Medulla oblongata (tissue), 1 donor: Measurements from ENCODE around the gene EMP2.
"Not testable (repeated sequence)": the region's sequence is repeated elsewhere in the genome, so short reads cannot be mapped to it uniquely, and the experiment has no call there.

Experiments
- DNase-seq: peaks from one replicate; pipeline ENCODE4 v3.0.0-alpha.2; 2015; ENCODE audit errors: extremely low spot score

The EMP2 gene

DNA sequence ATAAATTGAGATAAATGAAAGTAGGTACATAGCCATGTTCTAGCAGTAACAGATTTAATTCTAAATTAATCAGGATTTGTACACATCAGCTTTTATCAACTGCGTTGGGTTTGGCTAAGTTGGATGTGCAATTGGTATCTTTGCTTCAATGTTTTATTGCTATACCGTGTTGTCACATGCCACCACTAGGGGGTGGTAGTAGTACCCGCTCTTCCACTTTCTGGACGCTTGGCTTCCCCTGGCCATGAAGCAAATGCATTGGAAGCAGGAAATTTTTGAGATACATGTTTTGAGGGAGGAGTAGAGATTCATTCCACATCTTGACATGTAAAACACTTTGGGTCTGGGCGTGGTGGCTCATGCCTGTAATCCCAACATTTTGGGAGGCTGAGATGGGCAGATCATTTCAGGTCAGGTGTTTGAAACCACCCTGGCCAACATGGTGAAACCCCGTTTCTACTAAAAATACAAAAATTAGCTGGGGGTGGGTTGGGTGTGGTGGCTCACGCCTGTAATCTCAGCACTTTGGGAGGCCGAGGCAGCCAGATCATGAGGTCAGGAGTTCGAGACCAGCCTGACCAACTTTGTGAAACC, 58.6 kb downstream of the EMP2 start:
- peak; percentile 77 for DNase-seq

DNA sequence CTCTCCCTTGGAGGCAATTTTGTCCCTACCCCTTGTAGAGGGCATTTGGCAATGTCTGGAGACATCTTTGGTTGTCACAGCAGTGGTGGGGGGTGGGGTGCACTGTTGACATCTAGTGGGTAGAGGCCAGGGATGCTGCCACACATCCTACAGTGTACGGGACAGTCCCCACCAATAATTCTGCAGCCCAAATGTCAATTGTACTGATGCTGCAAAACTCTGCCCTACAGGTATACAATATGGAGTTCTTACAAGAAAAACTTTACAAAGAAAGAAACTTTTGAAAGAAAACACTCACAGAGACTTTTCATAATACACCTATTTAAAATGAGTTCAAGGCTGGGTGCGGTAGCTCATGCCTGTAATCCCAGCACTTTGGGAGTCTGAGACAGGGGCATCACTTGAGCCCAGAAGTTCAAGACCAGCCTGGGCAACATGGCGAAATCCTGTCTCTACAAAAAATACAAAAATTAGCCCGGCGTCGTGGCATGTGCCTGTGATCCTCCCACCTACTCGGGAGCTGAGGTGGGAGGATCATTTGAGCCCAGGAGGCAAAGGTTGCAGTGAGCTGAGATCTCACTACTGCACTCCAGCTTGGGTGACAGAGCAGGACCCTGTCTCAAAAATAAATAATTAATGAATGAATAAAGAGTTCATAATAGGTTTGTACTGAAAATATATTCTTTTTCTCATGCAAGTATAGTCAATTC, 59.4 kb downstream of the EMP2 start:
- DNase-seq: no peak

DNA sequence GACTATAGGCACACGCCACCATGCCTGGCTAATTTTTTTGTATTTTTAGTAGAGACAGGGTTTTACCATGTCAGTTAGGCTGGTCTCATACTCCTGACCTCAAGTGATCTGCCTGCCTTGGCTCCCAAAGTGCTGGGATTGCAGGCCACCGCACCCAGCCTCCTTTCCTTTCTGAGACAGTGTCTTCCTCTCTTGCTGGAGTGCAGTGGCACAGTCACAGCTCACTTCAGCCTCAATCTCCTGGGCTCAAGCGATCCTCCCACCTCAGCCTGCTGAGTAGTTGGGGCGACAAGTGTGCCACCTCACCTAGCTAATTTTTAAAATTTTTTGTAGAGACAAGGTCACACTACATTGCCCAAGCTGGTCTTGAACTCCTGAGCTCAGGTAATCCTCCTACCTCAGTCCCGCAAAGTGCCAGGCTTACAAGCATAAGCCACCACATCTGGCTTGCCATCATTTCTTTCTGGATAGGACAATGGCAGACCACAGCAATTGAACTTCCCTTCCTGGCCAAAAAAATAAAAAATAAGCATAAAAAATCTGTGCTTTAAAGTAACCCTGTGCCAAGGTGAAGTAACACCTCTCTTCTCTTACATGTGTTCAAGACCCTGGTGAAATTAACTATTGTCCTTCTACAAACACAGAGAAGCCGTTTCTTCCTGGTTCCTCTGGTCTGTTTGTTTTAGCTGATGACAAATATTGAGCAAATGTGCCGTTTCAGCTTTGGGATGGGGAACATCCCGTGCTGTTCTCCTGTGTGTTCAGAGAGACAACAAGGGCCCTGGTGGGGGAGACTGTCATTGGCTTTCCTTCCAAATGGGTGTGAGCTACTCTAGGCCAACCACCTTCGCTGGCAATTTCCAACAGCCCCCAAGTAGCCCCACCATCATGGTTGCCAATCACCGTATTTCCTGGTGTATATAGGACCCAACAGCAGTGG, 60.2 kb downstream of the EMP2 start:
- DNase-seq: no peak

DNA sequence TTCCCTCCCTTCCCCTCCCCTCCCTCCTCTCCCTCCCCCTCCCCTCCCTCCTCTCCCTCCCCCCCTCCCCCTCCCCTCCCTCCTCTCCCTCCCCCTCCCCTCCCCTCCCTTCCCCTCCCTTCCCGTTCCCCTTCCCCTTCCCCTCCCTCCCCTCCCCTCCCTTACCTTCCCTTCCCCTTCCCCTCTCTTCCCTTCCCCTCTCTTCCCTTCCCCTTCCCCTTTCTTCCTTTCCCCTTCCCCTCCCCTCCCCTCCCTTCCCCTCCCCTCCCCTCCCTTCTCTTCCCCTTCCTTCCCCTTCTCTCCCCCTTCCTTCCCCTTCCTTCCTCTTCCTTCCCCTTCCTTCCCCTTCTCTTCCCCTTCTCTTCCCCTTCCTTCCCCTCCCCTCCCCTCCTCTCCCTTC, 61.1 kb downstream of the EMP2 start:
- no peak for DNase-seq

DNA sequence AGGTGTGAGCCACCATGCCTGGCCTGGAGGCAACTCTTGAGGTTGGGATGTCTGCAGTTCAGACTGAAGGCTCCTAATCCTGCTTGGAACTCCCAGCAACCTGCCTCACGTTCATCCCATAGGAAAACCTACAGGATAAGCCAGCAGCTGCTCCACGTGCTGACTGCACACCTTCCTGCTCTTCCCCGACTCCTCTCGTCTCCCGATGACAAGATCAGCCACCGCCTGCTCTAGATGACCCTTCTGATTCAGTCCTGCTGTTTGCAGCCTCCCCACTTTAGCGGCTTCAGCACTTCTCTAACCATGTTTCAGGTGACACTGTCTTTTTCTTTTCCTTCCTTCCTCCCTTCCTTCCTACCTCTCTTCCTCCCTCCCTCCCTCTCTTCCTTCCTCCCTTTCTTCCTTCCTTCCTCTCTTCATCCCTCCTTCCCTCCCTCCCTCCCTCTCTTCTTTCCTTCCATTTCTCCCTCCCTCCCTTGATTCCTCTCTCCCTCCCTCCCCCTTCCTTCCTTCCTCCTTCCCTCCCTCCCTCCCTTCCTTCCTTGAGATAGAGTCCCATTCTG, 61.8 kb downstream of the EMP2 start:
- DNase-seq: no peak

DNA sequence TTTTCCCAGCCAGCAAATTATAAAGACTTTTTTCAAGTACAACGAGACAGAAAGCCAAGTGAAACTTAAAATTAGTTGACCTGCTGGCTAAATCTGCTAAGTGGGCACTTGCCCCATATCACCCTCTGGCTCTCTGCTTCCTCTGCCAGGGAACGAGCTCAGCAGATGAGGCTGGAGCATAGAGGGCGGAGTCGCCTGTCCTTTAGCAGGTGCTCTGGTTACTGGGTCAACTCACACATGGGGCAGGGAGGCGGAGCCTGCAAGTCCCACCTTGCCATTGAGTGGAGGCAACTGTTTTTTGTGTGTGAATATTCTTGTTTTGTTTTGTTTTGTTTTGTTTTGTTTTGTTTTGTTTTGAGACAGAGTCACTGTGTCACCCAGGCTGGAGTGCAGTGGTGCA, 62.5 kb downstream of the EMP2 start:
- no peak for DNase-seq

DNA sequence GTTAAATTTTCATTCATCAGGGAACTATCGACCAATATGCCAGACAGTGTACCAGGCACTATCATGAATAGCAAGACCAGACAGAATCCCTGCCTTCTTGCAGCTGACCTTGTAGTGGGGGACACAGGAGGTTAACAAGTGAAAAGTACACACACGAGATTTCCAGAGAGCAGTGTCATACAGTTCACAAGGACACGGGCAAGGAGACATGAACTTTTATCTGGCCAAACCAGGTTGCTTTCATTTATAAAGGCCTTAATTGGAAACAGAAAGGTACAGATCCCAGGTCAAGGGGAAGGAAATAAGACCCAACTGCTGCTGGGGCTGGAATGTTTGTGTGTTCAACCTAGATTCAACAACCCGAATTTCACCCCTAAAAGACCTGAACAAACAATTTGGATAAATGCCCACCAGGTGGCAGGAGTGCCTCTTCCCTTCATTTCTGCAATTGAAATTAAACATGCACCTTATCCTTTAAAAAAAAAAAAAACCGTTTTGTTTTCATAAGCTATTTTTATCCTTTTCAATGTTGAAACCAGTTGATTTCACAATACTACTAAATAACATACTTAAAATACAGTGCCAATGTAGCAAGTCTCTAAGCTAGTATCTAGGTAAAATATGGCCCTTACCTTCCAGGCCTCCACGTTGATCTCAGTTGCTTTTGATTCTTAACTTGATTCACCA, 65.9 kb downstream of the EMP2 start:
- peak; percentile 55 for DNase-seq

DNA sequence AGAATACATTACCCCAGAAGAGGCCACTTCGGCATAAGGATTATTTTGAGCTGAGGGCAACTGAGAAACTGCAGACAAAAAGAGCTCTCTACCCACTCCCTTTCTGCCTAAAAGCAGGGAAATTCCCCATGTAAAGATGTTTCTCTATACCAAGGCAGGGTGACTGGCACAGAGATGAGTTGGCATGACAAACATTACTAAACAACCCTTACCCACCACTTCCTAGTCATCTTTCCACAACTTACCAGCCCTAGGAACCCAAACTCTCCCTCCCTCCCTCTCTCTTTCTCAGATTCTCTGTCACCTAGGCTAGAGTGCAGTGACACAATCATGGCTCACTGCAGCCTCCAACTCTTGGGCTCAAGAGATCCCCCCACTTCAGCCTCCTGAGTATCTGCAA, 68.6 kb downstream of the EMP2 start:
- no peak for DNase-seq

DNA sequence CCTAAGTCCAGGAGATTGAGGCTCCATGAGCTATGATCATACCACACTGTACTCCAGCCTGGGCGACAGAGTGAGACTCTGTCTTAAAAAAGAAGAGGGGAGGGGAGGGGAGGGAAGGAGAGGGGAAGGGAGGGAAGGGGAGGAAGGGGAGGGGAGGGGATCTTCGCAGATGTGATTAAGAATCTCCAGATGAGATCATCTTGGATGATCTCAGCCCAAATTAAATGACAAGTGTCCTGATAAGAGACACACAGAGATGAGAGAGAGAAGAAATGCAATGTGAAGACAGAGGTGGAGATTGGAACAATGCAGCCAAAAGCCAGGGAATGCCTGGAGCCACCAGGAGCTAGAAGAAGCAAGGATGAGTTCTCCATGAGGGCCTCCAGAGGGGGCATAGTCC, 70.1 kb downstream of the EMP2 start:
- DNase-seq: no peak

DNA sequence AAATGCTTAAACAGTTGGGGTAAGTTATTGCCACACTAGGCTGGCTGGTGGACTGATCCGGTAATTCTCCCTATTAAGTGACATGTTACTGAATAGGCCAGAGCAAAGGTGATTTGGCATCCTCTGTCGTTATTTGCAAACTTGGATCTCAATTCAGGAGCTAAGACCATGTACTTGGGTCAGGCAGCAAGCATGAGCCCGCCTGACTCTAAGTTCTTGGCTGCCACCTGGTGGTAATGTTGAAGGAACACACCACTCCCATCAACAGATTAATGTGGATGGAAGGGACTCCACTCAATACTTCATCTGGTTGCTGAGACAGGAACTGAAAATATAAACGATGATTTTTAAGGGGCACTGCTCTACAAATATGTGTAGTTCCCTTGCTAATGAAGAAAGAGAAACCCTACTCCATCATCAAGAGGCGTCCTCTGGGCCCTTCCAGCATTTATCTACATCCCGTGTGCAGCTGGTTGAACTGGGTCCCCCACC, 70.8 kb downstream of the EMP2 start:
- DNase-seq: peak; percentile 92

DNA sequence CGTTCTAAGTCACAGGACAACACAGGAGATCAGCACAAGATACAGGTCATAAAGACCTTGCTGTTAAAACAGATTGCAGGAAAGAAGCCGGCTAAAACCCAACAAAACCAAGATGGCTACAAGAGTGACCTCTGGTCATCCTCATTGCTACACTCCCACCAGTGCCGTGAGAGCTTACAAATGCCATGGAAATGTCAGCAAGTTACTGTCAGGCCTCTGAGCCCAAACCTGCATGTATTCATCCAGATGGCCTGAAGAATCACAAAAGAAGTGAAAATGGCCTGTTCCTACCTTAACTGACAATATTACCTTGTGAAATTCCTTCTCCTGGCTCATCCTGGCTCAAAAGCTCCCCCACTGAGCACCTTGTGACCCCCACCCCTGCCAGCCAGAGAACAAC, 75.1 kb downstream of the EMP2 start:
- DNase-seq: not testable (repeated sequence)

DNA sequence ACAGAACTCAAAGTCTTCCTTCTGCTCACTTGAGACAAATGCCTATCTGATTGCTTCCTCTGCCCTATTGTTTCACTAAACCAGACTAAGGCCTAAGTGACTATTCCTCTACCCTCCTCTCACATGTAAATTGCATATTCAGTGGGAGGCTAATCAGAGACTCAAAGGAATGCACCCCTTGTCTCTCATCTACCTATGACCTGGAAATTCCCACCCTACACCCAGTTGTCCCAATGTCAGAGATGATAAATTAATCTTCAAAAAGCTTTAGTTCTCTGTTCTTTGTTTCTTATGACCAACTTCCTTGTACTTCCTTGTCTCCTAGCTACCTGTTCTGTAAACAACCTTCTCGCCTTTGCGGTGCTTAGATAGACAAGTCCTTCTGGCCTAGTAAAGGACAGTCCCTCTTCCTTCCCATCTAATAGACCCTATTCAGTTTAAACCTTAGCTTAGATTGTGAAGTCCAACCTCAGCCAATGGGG, 76.0 kb downstream of the EMP2 start:
- DNase-seq: no peak

DNA sequence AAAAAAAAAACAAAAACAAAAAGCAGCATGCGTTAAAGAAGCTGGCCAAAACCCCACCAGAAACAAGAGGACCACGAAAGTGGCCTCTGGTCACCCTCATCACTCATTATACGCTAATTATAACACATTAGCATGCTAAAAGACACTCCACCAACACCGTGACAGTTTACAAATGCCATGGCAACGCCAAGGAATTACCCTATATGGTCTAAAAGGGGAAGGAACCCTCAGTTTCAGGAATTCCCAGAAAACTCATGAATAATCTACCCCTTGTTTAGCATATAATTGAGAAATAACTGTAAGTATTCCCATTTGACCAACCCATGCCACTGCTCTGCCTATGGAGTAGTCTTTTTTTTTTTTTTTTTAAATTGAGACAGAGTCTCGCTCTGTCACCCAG, 77.6 kb downstream of the EMP2 start:
- DNase-seq: no peak

DNA sequence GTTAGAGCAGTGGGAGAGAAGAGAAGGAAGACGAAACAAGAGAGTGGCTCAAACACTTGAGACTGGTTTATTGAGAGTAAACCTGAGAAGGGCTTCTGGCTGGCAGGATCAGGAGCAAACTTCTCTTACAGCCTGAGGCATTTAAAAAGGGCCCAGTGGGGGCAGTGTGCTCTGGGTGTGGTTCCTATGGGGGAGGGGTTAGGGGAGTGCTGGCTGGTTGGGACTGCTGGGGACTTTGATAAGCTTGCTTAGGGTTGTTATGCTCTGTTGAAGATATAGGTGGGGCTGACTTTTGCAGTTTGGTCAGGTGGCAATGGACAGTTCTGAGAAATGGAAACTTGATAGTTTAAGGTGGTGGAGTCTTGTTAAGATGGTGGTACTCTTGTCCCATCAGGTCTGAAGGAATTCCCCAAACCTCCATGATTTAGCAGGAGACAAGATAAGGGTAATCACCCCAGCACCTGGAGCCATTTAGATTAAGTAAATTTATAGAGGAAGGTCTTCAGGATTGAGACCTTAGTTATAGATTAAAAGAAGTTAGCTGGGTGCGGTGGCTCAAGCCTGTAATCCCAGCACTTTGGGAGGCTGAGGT, 79.3 kb downstream of the EMP2 start:
- no peak for DNase-seq

DNA sequence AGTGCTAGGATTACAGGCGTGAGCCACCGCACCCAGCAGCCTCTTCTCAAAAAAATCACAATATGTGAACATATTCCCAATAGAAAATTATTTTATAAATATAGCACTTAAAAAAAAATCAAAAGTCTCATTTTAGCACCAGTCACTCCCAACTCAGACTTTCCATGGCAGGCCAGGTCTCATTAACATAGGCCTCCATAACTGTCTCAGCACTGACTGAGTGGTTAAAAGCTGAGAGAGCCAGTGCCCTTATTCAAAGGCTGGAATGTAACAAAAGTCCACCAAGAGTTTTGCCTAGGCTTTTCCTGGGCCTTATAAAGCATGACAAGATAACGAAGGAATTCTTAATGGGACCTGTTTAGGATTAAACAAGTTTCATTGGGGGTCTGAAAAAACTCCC, 79.8 kb downstream of the EMP2 start:
- DNase-seq: no peak

DNA sequence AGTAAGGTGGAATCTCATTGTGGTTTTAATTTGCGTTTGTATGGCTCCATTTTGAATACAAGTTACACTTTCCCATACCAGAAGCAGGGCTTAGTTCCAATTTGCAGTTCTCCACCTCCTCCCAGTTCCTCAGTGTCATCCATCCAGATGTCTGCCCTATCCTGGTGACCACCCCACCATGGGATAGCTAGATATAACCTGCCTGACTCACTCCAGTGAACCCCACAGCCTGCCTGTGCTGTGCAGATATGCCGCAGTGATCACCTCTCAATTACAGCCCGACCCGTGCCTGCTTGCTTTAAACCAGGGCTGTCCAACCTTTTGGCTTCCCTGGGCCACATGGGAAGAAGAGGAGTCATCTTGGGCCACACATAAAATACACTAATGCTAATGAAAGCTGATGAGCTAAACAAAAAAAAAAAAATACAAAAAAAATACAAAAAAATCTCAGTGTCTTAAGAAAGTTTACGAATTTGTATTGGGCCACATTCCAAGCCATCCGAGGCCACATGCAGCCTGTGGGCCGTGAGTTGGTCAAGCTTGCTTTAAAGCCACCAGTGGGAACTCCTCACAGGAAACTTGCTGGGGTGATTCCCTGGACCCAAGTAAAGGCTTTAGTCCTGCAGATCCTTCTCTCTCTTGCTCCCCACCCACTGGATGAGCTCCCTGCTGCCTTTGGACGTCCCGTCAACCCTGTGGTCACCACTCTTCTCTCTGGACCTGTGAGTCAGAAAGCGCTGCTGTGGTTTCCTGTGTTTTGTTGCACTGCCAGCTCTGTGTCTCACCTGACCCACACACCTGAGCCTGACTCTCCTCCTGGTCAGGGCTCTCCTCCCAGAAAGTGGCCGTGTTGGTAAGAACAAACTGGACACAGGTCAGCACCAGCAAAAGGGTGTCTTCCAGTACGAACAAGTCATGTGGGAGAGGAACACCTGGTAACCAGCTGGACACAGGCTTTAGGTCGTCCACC, 83.0 kb downstream of the EMP2 start:
- no peak for DNase-seq

DNA sequence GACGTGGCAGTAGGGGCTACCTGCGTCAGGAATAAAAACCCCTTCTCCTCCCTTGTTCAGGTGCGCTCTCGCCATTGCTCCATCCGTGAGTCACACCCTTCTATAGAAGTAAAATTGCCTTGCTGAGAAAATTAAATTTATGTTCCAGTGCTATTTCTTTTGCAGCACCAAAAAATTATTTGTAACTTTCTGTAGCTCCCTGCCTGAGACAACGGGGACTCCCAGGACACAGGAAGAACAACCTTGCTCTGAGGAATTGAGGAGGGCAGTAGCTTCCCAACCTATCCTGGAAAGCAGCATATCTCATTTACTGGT, 85.4 kb downstream of the EMP2 start:
- DNase-seq: no peak

DNA sequence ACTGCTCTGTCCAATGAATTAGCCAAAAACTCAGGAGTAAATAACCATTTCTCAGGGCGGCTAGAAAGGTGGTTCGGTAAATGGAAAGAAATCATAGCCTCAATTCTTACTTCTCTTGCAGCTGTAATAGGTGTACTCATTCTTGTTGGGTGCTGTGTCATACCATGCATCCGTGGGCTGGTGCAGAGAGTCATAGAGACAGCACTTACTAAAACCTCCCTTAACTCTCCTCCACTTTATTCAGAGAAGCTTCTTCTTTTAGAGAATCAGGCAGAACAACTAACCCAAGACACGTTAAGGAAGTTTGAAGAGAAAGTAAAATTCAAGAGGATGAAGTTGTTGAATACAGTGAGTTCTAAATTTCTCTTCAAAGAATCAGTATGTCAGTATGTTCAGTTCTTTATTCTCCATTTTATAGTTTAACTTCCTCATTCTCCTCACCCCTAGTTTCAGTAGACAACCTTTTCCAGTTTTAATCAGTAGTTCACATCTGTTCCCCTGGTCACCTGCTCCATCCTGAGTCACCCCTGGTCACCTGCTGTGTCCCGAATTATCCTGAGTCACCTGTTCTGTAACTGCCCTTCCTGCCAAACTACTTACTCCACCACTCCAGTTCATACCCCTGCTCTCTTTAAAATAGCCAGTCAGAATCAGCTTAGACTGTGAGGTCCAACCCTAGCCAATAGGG, 85.9 kb downstream of the EMP2 start:
- no peak for DNase-seq

DNA sequence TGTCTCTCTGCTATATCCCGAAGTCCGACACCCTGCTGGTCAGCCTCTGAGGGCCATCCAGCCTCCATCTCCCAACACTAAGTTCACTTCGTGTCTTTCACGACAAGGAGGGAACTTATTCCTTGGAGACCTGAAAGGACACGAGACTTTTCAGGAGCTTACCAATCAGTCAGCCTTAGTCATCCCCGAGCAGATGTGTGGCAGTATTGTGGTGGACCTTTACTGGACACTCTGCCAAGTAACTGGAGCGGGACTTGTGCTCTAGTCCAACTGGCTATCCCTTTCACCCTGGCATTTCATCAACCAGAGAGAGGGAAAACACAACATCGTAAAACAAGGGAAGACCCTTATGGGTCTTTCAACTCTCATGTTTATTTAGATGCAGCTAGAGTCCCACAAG, 87.1 kb downstream of the EMP2 start:
- no peak for DNase-seq

DNA sequence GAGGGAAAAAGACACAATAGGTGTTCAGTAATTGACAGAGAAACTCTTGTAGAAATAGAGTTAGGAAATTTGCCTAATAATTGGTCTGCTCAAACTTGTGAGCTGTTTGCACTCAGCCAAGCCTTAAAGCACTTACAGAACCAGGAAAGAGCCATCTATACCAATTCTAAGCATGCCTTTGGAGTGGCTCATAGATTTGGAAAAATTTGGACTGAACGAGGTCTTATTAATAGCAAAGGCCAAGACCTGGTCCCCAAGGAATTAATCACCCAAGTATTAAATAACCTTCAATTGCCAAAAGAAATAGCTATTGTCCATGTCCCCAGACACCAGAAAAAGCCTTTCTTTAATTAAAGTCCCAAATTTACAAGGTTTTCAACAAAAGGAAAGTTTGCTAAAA, 90.3 kb downstream of the EMP2 start:
- DNase-seq: no peak
